Naive thymus-derived CD4-positive, alpha-beta T cell (primary cell): Measurements from ENCODE around the gene INF2. TPM values are rescaled to one million over a fixed set of nuclear protein-coding genes. Genes with fewer than 3 reads are reported as not detected.

Source experiments
- ATAC-seq: fragments of 150-1000 bp; cut with Tn5 transposase; 2 replicates; pipeline ENCODE4 v1.10.0; 2021; ENCODE audit warnings: mild to moderate bottlenecking, moderate library complexity
- CTCF ChIA-PET: fragments of 350-600 bp; sonication (Branson Sonifier 250); formaldehyde crosslinking; loops from one replicate; lab custom pipeline; 2021; ENCODE audit warnings: antibody characterized with exemption; lab: Charles Lee
- POLR2A ChIA-PET: fragments of 350-600 bp; sonication (Branson Sonifier 250); formaldehyde crosslinking; loops from one replicate; lab custom pipeline; 2021; ENCODE audit warnings: antibody characterized with exemption, inconsistent platforms; lab: Charles Lee
- DNase-seq, 9 donors: peaks; one replicate each; pipeline versions ENCODE4 v3.0.0 to v3.0.0-alpha.2; 2020 to 2022; ENCODE audit warnings: mixed read lengths in 1 of 9
- H3K27ac ChIP-seq: one replicate; pipeline ENCODE4 v1.7.0; 2013; ENCODE audit warnings: mild to moderate bottlenecking, low read depth, low read length, moderate library complexity
- H3K27me3 ChIP-seq, 2 donors: one replicate each; pipeline ENCODE4 v1.7.0; 2013; ENCODE audit warnings: low read length in 2 of 2, mild to moderate bottlenecking in 2 of 2, moderate library complexity in 2 of 2; ENCODE audit not compliant: control insufficient read depth in 2 of 2, insufficient read depth in 2 of 2
- H3K36me3 ChIP-seq, 3 experiments: 1 replicate in 2 of 3; 2 replicates in 1 of 3; pipeline ENCODE4 v1.7.0; 2013; ENCODE audit warnings: low read length in 3 of 3, mild to moderate bottlenecking in 3 of 3, moderate library complexity in 1 of 3; ENCODE audit not compliant: insufficient read depth in 3 of 3, control insufficient read depth in 2 of 3
- H3K4me1 ChIP-seq, 2 donors: one replicate each; pipeline ENCODE4 v1.7.0; 2013; ENCODE audit warnings: low read length in 2 of 2, mild to moderate bottlenecking in 2 of 2, moderate library complexity in 1 of 2; ENCODE audit not compliant: control insufficient read depth in 2 of 2, insufficient read depth in 2 of 2
- H3K4me3 ChIP-seq: 2 replicates; pipeline ENCODE4 v1.7.0; 2013; ENCODE audit warnings: mild to moderate bottlenecking, low read length
- H3K9me3 ChIP-seq, 3 experiments: 1 replicate in 2 of 3; 2 replicates in 1 of 3; pipeline ENCODE4 v1.7.0; 2013; ENCODE audit warnings: low read length in 3 of 3; ENCODE audit not compliant: control insufficient read depth in 2 of 3
- H3K27ac Mint-ChIP-seq, 9 donors: one replicate each; pipeline ENCODE4 v1.8.0; 2020 to 2022; ENCODE audit warnings: mixed read lengths in 9 of 9, mild to moderate bottlenecking in 8 of 9, moderate library complexity in 5 of 9, inconsistent platforms in 2 of 9
- H3K27me3 Mint-ChIP-seq, 5 donors: one replicate each; pipeline ENCODE4 v1.8.0; 2021 to 2022; ENCODE audit warnings: mixed read lengths in 5 of 5, mild to moderate bottlenecking in 1 of 5
- H3K36me3 Mint-ChIP-seq, 5 donors: one replicate each; pipeline ENCODE4 v1.8.0; 2020 to 2022; ENCODE audit warnings: mixed read lengths in 5 of 5, mild to moderate bottlenecking in 3 of 5, inconsistent platforms in 1 of 5
- H3K4me1 Mint-ChIP-seq, 7 donors: one replicate each; pipeline ENCODE4 v1.8.0; 2020 to 2022; ENCODE audit warnings: mixed read lengths in 7 of 7, mild to moderate bottlenecking in 3 of 7, inconsistent platforms in 1 of 7
- H3K4me3 Mint-ChIP-seq, 10 donors: one replicate each; pipeline ENCODE4 v1.8.0; 2020 to 2022; ENCODE audit warnings: mild to moderate bottlenecking in 10 of 10, mixed read lengths in 10 of 10, moderate library complexity in 6 of 10, inconsistent platforms in 2 of 10
- H3K9me3 Mint-ChIP-seq, 11 donors: one replicate each; pipeline ENCODE4 v1.8.0; 2020 to 2022; ENCODE audit warnings: mixed read lengths in 11 of 11, mild to moderate bottlenecking in 4 of 11, inconsistent platforms in 1 of 11, moderate library complexity in 1 of 11
- intact Hi-C, 2 donors: fragments of 100-400 bp; cut with micrococcal nuclease; formaldehyde crosslinking; loops; one replicate each; pipeline ENCODE4 v1.15.1; 2023
- polyA plus RNA-seq, 2 donors: library from polyadenylated mRNA; unstranded; fragments of 300-500 nt; fragmentation: Illumina TruSeq; gene quantifications; one replicate each; pipeline ENCODE4 v1.2.3, GENCODE V29; 2021
- total RNA-seq, 6 experiments: library from RNA in 5 of 6; stranded (reverse) in 5 of 6; gene quantifications; 1 replicate in 5 of 6; 2 replicates in 1 of 6; pipeline ENCODE4 v1.2.3 and lab custom pipeline; 2021 to 2026

INF2 gene
- total and polyA plus RNA-seq, 7 experiments from 2014 or later, result 5.8 to 140 (median 75.1) TPM

DNA sequence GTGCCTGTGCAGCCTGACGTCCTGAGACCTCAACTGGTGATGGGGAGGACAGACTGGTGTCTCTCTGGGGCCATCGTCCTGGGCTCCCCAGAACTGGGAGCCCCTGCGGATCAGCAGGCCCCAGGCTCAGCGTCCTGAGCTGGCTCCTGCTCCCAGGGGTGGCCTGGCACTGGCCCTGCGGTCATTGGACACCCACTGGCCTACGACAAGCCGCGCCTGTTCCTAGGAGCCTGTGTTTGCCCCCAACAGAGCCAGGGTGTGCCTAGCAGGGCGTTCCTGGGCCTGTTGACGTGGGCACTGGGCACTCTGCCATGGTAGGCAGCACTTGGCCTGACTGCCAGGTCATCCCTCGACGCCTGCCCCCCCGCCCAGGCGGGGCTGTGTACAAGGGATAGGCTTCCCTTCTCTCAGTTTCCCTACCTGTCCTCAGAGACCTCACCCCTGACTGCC is 43.0 kb downstream of the INF2 start:
- Histone ChIP-seq H3K27me3 (no peaks in the 10 kb centered on the region), H3K4me3 (no peak overlapping the region), H3K36me3 (no peaks in the 10 kb centered on the region), H3K9me3 (no peaks in the 10 kb centered on the region), H3K4me1 (no peaks in the 10 kb centered on the region), H3K27ac (no peak overlapping the region)
- H3K4me1 Mint-ChIP-seq, result peaks cover 0 to 9% (median 0%) of the 10 kb centered on the region in 7 donors
- DNase-seq, result no peak
- no peaks in the 10 kb centered on the region for H3K27me3 Mint-ChIP-seq
- no peak overlapping the region for H3K27ac Mint-ChIP-seq
- no peak for ATAC-seq
- H3K36me3 Mint-ChIP-seq, result no peaks in the 10 kb centered on the region
- ChIA-PET CTCF (no interaction called here), POLR2A (no interaction called here)
- intact Hi-C loops, result no loop called here
- H3K4me3 Mint-ChIP-seq, result no peak overlapping the region
- no peaks in the 10 kb centered on the region for H3K9me3 Mint-ChIP-seq

DNA sequence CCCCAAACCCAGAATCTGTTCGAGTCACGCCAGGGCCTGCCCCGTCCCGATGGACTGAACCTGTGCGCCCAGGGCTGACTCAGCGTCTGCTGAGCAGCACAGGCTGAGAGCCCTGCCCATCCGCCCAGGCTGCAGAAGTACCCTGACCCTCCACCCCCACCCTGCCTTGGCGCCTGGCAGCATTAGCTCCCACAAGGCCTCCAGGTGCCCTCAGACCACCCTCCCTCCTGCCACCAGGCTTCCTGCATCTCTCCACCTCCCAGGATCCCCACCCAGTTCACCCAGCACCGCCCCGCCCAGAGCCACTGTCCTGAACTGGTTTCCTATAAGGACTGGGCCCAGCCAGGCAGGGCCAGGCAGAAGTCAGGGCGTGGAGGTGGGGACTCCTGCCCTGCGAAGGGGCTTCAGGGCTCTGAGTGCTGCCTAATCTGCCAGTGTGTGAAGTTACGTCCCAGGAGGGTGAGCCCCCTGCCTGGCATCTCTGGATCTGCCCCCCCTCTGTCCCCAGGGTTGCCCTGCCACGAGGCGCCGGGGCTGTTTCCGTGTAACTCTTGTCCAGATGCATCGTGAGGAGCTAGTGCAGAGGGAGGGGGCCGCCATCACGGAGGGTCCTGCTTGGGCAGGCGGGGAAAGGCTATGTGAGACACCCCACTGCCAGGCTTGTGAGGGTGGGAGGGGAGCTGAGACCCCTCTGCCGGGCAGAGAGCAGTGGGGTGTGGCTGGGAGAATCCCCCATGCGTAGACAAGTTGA is 43.7 kb downstream of the INF2 start:
- peaks cover 0 to 9% (median 0%) of the 10 kb centered on the region in 7 donors for H3K4me1 Mint-ChIP-seq
- H3K27me3 ChIP-seq, result no peaks in the 10 kb centered on the region
- H3K4me1 ChIP-seq, result no peaks in the 10 kb centered on the region
- H3K36me3 Mint-ChIP-seq, result no peaks in the 10 kb centered on the region
- H3K4me3 Mint-ChIP-seq, result no peak overlapping the region
- no peak for DNase-seq
- no peak overlapping the region for H3K27ac Mint-ChIP-seq
- no peaks in the 10 kb centered on the region for H3K36me3 ChIP-seq
- no peak overlapping the region for H3K27ac ChIP-seq
- CTCF ChIA-PET, result no interaction called here
- POLR2A ChIA-PET, result no interaction called here
- no peak for ATAC-seq
- H3K4me3 ChIP-seq, result no peak overlapping the region
- H3K9me3 Mint-ChIP-seq, result no peaks in the 10 kb centered on the region
- intact Hi-C loops, result no loop called here
- no peaks in the 10 kb centered on the region for H3K27me3 Mint-ChIP-seq
- no peaks in the 10 kb centered on the region for H3K9me3 ChIP-seq

DNA sequence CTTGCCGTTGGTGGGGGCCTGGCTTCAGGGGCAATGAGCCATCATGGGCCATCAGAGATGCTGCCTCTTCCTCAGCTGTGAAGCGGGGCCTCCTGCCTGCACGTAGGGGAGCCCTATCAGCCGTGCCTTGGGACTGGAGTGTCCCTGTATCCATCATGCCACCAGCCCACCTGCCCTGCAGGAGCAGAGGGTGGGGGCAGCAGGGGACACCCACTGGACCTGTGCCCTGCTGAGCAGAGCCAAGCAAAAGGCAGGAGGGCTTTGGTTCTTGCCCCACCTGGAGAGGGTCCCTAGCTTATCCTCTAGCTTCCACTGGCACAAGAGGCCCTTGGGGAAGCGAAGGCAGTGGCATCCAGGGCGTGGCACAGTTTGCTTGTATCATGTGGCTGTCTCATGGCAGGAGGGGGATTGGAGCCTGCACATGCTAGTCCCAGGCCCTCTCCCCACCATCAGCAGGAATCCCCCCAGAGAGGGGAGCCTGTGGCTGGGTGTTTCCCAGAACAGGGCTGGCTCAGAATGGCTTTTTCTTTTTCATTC is 44.7 kb downstream of the INF2 start:
- H3K9me3 ChIP-seq, result no peaks in the 10 kb centered on the region
- DNase-seq, result no peak
- H3K4me3 Mint-ChIP-seq, result no peak overlapping the region
- intact Hi-C loops, result no loop called here
- H3K4me3 ChIP-seq, result no peak overlapping the region
- H3K27me3 ChIP-seq, result no peaks in the 10 kb centered on the region
- ATAC-seq, result no peak
- H3K27ac ChIP-seq, result no peak overlapping the region
- peaks cover 0 to 3% (median 0%) of the 10 kb centered on the region in 7 donors for H3K4me1 Mint-ChIP-seq
- H3K36me3 Mint-ChIP-seq, result no peaks in the 10 kb centered on the region
- H3K9me3 Mint-ChIP-seq, result no peaks in the 10 kb centered on the region
- POLR2A ChIA-PET, result no interaction called here
- no peaks in the 10 kb centered on the region for H3K27me3 Mint-ChIP-seq
- CTCF ChIA-PET, result interaction anchor here (1.2 kb wide), 1 partner anchor 11 kb away, joined by 3 read pairs; the partner anchor contains the start of gene ADSS1
- no peaks in the 10 kb centered on the region for H3K36me3 ChIP-seq
- H3K4me1 ChIP-seq, result no peaks in the 10 kb centered on the region
- H3K27ac Mint-ChIP-seq, result no peak overlapping the region

DNA sequence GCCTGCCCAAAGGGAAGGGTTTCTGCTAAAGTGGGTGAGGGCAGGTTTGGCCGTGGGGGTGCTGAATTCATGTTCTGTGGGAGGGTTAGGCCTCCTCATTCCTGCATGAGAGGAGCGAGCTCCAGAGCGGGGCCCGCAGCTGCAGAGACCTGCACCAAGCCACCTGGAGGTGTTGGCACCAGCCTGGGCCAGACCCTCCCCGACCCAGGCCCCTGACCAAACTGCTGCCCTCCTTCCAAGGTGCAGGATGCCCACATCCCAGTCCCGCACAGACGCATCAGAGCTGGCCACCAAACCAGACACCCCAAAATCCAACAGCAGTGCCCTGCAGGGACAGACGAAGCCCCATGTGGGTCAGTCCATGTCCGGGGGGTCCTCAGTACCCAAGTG is 45.2 kb downstream of the INF2 start:
- no peaks in the 10 kb centered on the region for H3K9me3 Mint-ChIP-seq
- intact Hi-C loops, result no loop called here
- no peaks in the 10 kb centered on the region for H3K36me3 Mint-ChIP-seq
- H3K4me1 ChIP-seq, result no peaks in the 10 kb centered on the region
- ATAC-seq (no peak), DNase-seq (no peak)
- ChIA-PET POLR2A (no interaction called here), CTCF (interaction anchor here (1.2 kb wide), 1 partner anchor 11 kb away, joined by 3 read pairs; the partner anchor contains the start of gene ADSS1)
- H3K27ac Mint-ChIP-seq, result no peak overlapping the region
- H3K27ac ChIP-seq, result no peak overlapping the region
- H3K4me1 Mint-ChIP-seq, result peaks cover 0 to 2% (median 0%) of the 10 kb centered on the region in 7 donors
- no peak overlapping the region for H3K4me3 ChIP-seq
- no peaks in the 10 kb centered on the region for H3K9me3 ChIP-seq
- no peaks in the 10 kb centered on the region for H3K36me3 ChIP-seq
- H3K27me3 ChIP-seq, result no peaks in the 10 kb centered on the region
- H3K4me3 Mint-ChIP-seq, result no peak overlapping the region
- no peaks in the 10 kb centered on the region for H3K27me3 Mint-ChIP-seq

DNA sequence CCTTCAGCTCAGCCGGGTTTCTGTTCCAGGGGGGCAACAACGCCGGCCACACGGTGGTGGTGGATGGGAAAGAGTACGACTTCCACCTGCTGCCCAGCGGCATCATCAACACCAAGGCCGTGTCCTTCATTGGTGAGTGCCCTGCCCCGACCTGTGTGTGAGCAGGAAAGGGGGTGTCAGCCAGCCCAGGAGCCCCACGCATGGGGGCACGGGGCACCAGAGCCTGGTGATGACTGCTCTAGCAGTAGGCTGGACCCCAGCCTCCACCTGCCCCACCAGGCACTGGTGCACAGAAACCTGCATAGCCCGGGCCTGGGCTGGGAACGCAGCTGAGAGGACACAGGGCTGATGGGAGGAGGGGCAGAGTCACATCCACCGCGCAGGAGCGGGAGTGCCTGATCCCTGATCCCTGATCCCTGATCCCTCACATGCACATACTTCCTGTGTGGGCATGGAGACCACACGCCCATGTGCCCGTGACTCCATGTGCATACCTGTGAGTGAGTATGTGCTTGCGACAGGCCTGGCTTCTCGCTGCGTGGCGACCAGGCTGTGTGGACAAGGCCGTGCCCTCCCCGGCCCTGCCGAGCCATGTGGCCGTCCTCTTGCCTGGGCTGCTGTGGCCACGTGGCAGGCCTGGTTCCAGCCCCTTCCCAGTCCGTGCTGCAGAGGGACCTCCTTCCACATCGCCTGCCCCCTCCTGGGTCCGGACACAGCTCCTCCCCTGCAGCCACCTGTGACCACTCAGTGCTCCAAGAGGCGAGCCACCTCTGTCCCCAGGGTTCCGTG is 45.8 kb downstream of the INF2 start:
- H3K27me3 ChIP-seq, result no peaks in the 10 kb centered on the region
- H3K4me1 ChIP-seq, result no peaks in the 10 kb centered on the region
- ChIA-PET POLR2A (no interaction called here), CTCF (interaction anchor here (1.2 kb wide), 1 partner anchor 12 kb away, joined by 3 read pairs; the partner anchor contains the start of gene ADSS1)
- Mint-ChIP-seq H3K27ac (no peak overlapping the region), H3K9me3 (no peaks in the 10 kb centered on the region), H3K27me3 (no peaks in the 10 kb centered on the region), H3K4me3 (no peak overlapping the region), H3K36me3 (peaks cover 0 to 2% (median 0%) of the 10 kb centered on the region in 5 donors), H3K4me1 (peaks cover 0 to 2% (median 0%) of the 10 kb centered on the region in 7 donors)
- no peaks in the 10 kb centered on the region for H3K36me3 ChIP-seq
- no peak for ATAC-seq
- H3K27ac ChIP-seq, result no peak overlapping the region
- H3K9me3 ChIP-seq, result no peaks in the 10 kb centered on the region
- H3K4me3 ChIP-seq, result no peak overlapping the region
- no peak for DNase-seq
- intact Hi-C loops, result no loop called here

DNA sequence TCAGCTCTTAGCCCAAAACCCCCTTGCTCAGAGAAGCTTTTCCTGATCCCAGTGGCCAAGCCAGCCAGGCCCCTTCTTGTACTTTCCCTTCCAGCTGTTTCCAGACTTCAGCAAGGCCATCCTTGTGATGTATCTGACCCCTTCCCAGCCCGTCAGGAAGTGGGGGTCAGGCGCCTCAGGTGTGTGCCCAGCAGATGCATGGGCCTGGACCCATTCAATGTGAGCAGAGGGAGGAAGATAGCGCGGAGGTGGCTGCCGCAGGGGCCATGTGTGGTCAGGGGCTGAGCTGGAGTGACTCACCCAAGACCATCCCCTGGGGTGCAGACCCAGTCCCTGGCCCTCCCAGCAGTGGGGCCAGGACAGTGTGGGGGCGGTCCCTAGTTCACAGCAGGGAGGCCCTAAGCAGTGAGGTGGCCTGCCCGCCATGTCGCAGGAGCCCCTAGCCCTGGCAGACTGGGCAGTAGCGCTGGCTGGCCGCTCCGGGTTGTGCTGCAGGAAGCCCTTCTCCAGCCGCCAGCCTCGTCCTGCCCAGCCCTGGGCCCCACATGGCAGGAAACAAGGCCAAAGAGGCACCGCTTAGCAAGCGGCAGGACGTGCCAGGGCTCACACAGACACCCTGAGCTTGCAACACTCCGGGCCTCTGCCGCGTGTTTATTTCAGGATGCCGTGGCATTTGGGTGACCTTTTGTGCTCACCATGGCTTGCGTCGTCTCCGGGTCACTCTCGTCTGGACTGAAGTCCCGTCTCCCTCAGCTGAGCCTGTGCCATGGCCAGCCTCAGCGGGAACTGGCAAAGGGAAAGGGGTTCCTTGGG is 46.6 kb downstream of the INF2 start:
- POLR2A ChIA-PET, result no interaction called here
- H3K27me3 ChIP-seq, result no peaks in the 10 kb centered on the region
- intact Hi-C loops, result no loop called here
- H3K9me3 Mint-ChIP-seq, result no peaks in the 10 kb centered on the region
- H3K4me3 ChIP-seq, result no peak overlapping the region
- no peaks in the 10 kb centered on the region for H3K9me3 ChIP-seq
- no peak overlapping the region for H3K4me3 Mint-ChIP-seq
- H3K4me1 ChIP-seq, result no peaks in the 10 kb centered on the region
- ATAC-seq, result peak; percentile 44
- no peak overlapping the region for H3K27ac ChIP-seq
- peaks cover 0 to 4% (median 0%) of the 10 kb centered on the region in 7 donors for H3K4me1 Mint-ChIP-seq
- H3K27ac Mint-ChIP-seq, result peak overlapping the region in 1 of 9 donors; percentile 48
- peaks cover 0 to 8% (median 0%) of the 10 kb centered on the region in 5 donors for H3K36me3 Mint-ChIP-seq
- CTCF ChIA-PET, result no interaction called here
- no peaks in the 10 kb centered on the region for H3K36me3 ChIP-seq
- no peak for DNase-seq
- no peaks in the 10 kb centered on the region for H3K27me3 Mint-ChIP-seq
